Activated CD4-positive, alpha-beta T cell treated with anti-CD3 and anti-CD28 coated beads, Interleukin-2, amount 10 ng/mL, durations not matched to agents 7 days and 5 days (primary cell): Measurements from ENCODE around the gene RIMBP2. TPM values are rescaled to one million over a fixed set of nuclear protein-coding genes. Genes with fewer than 3 reads are reported as not detected.
"Not testable (repeated sequence)": the region's sequence is repeated elsewhere in the genome, so short reads cannot be mapped to it uniquely, and the experiment has no call there.

Source experiments
- CTCF ChIA-PET: fragments of 350-600 bp; sonication (Branson Sonifier 250); formaldehyde crosslinking; loops from one replicate; lab custom pipeline; 2021; ENCODE audit warnings: antibody characterized with exemption; lab: Charles Lee
- POLR2A ChIA-PET: fragments of 350-600 bp; sonication (Branson Sonifier 250); formaldehyde crosslinking; loops from one replicate; lab custom pipeline; 2021; ENCODE audit warnings: antibody characterized with exemption; lab: Charles Lee
- DNase-seq: peaks from one replicate; pipeline ENCODE4 v3.0.0-alpha.2; 2020
- H3K27ac Mint-ChIP-seq: one replicate; pipeline ENCODE4 v1.8.0; 2021; ENCODE audit warnings: mild to moderate bottlenecking, moderate library complexity, mixed read lengths
- H3K27me3 Mint-ChIP-seq: one replicate; pipeline ENCODE4 v1.8.0; 2021; ENCODE audit warnings: mixed read lengths
- H3K36me3 Mint-ChIP-seq: one replicate; pipeline ENCODE4 v1.8.0; 2021; ENCODE audit warnings: low read depth, mixed read lengths
- H3K4me1 Mint-ChIP-seq: one replicate; pipeline ENCODE4 v1.8.0; 2021; ENCODE audit warnings: mixed read lengths
- H3K4me3 Mint-ChIP-seq: one replicate; pipeline ENCODE4 v1.8.0; 2021; ENCODE audit warnings: mild to moderate bottlenecking, moderate library complexity, mixed read lengths
- H3K9me3 Mint-ChIP-seq: one replicate; pipeline ENCODE4 v1.8.0; 2021; ENCODE audit warnings: mixed read lengths
- total RNA-seq, 2 experiments: library from RNA; stranded (reverse); gene quantifications; one replicate each; pipeline ENCODE4 v1.2.3, GENCODE V29; 2021

RIMBP2 gene
- not detected for total RNA-seq

DNA sequence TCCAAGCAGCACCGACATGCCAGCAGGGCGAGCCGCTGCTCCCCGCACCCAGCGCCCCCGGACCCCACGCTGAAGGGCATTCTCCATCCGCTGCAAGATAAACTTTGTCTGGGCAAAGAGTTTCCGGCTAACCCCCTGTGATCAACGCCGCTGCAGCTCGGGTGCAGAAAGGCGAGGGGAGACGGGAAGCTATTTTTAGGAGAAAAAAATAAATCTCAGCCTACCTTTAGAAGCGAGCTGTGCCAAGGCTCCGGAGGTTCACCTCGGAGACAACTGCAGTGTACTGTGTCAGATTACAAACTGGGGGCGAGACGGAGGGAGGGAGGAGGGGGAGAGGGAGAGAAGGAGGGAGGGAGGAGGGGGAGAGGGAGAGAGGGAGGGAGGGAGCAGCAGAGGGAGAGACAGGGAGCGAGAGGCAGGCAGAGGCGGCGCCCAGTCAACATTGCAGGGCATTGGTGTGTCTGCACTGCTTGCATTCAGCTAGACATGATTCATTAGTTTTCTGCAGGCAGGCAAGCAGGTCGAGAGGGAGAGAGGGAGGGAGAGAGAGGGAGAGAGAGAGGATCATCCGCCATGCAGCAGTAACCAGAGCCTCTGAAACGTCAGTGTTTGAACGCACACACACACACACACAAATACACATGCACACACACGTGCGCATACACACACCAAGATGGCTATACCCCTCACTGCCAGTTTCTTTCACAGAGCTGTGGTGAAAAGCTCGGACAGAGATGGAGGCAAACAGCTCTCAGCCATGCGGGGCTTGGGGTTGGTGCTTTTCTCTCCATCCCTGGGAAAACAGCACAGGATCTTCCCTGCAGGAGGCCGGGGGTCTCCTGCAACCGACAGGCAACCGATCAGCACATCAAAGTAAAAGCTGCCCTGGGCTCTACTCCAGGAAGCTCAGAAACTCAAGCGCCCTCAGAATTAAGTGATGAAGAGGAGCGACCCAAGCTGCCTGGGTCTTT, at the start of gene RIMBP2:
Gene RIMBP2, minus strand, starts transcription at position 302 of the 971 bp plus-strand sequence. CDS start 237,286 bp downstream, outside the sequence.
- H3K9me3 Mint-ChIP-seq: no peaks in the 10 kb centered on the region
- no peak for DNase-seq
- POLR2A ChIA-PET: no interaction called here
- peaks cover 2% of the 10 kb centered on the region for H3K4me1 Mint-ChIP-seq
- peaks cover 46% of the 10 kb centered on the region for H3K27me3 Mint-ChIP-seq
- H3K36me3 Mint-ChIP-seq: no peaks in the 10 kb centered on the region
- H3K4me3 Mint-ChIP-seq: peak within 1 kb of the TSS; percentile 34
- CTCF ChIA-PET: no interaction called here
- no peak within 1 kb of the TSS for H3K27ac Mint-ChIP-seq

- H3K4me3 Mint-ChIP-seq: no peak overlapping the region
- peaks cover 2% of the 10 kb centered on the region for H3K27me3 Mint-ChIP-seq
- peaks cover 11% of the 10 kb centered on the region for H3K4me1 Mint-ChIP-seq
- no peaks in the 10 kb centered on the region for H3K9me3 Mint-ChIP-seq
- DNase-seq: peak; percentile 47
- H3K27ac Mint-ChIP-seq: no peak overlapping the region
- ChIA-PET POLR2A (no interaction called here), CTCF (no interaction called here)
- H3K36me3 Mint-ChIP-seq: no peaks in the 10 kb centered on the region
These were observed 49.1 kb upstream of the RIMBP2 start for GRCh38 chr12:130765186-130765659.

DNA sequence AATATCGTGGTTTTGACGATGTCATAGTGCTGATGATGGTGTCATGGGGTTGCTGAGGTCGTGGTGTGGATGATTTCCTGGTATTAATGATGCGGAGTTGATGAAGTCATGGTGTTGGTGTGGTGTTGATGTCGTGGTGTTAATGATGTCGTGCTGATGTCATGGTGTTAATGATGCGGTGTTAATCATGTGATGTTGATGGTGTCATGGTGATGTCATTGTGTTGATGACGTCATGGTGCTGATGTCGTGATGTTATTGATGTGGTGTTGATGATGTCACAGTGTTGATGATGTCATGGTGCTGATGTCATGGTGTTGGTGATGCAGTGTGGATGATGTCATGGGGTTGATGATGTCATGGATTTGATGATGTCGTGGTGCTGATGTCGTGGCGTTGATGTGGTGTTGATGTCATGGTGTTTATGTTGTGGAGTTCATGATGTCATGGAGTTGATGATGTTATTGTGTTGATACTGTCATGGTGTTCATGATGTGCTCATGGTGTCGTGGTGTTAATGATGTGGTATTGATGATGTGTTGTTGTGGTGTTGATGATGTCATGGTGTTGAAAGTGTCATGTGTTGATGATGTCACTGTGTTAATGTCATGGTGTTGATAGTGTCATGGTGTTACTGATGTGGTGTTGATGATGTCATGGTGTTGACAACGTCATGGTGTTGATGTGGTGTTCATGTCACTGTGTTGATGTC, 48.5 kb upstream of the RIMBP2 start:
- no peak overlapping the region for H3K4me3 Mint-ChIP-seq
- DNase-seq: peak; percentile 70
- no peaks in the 10 kb centered on the region for H3K36me3 Mint-ChIP-seq
- H3K27ac Mint-ChIP-seq: no peak overlapping the region
- peaks cover 2% of the 10 kb centered on the region for H3K27me3 Mint-ChIP-seq
- H3K4me1 Mint-ChIP-seq: peaks cover 11% of the 10 kb centered on the region
- no peaks in the 10 kb centered on the region for H3K9me3 Mint-ChIP-seq
- ChIA-PET CTCF (no interaction called here), POLR2A (no interaction called here)

DNA sequence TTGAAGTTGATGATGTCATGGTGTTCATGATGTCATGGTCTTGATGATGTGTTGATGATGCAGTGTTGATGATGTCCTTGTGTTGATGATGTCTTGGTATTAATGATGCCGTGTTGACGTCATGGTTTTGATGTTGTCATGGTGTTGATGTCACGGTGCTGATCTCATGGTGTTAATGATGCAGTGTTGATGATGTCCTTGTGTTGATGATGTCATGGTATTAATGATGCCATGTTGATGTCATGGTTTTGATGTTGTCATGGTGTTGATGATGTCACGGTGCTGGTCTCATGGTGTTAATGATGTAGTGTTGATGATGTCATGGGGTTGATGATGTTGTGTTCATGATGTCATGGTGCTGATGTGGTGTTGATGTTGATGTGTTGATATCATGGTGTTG, 48.0 kb upstream of the RIMBP2 start:
- H3K36me3 Mint-ChIP-seq: no peaks in the 10 kb centered on the region
- H3K4me3 Mint-ChIP-seq: no peak overlapping the region
- H3K27ac Mint-ChIP-seq: no peak overlapping the region
- peak; percentile 29 for DNase-seq
- H3K4me1 Mint-ChIP-seq: peaks cover 11% of the 10 kb centered on the region
- ChIA-PET POLR2A (no interaction called here), CTCF (no interaction called here)
- peaks cover 2% of the 10 kb centered on the region for H3K27me3 Mint-ChIP-seq
- H3K9me3 Mint-ChIP-seq: no peaks in the 10 kb centered on the region

DNA sequence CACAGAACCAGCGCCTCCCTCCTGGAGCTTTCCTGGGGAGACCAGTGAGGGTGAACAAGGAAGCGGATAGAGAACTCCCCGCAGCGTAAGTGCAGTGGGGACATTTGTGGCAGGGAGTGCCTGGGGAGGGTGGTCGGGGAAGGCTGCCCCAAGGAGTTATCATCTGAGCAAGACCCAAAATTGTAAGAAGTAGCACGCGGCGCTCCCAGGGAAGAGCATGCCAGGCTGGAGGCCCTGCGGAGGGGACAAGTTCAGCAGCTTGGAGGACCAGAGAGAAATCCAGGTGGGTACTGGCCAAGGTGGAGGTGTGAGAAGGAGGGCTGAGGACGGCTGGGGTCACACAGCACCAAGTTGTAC, 46.2 kb upstream of the RIMBP2 start:
- H3K27ac Mint-ChIP-seq: peak overlapping the region; percentile 41
- H3K4me3 Mint-ChIP-seq: no peak overlapping the region
- POLR2A ChIA-PET: no interaction called here
- no peaks in the 10 kb centered on the region for H3K36me3 Mint-ChIP-seq
- DNase-seq: no peak
- peaks cover 11% of the 10 kb centered on the region for H3K4me1 Mint-ChIP-seq
- H3K27me3 Mint-ChIP-seq: peaks cover 2% of the 10 kb centered on the region
- H3K9me3 Mint-ChIP-seq: no peaks in the 10 kb centered on the region
- CTCF ChIA-PET: interaction anchor here (0.5 kb wide), 1 partner anchor 115 kb away, joined by 3 read pairs; no protein-coding TSS in a partner anchor

GRCh38 chr12:130761537-130762318, 45.6 kb upstream of the RIMBP2 start:
- POLR2A ChIA-PET: no interaction called here
- no peaks in the 10 kb centered on the region for H3K36me3 Mint-ChIP-seq
- H3K4me1 Mint-ChIP-seq: peaks cover 11% of the 10 kb centered on the region
- no peaks in the 10 kb centered on the region for H3K9me3 Mint-ChIP-seq
- peaks cover 2% of the 10 kb centered on the region for H3K27me3 Mint-ChIP-seq
- peak overlapping the region; percentile 33 for H3K4me3 Mint-ChIP-seq
- peak overlapping the region; percentile 41 for H3K27ac Mint-ChIP-seq
- peak; percentile 61 for DNase-seq
- CTCF ChIA-PET: interaction anchor here (0.5 to 0.6 kb wide), 2 partner anchors 42 to 115 kb away, joined by 3 read pairs; no protein-coding TSS in a partner anchor

- ChIA-PET POLR2A (no interaction called here), CTCF (no interaction called here)
- peaks cover 5% of the 10 kb centered on the region for H3K36me3 Mint-ChIP-seq
- no peak overlapping the region for H3K4me3 Mint-ChIP-seq
- peaks cover 7% of the 10 kb centered on the region for H3K4me1 Mint-ChIP-seq
- H3K9me3 Mint-ChIP-seq: peaks cover 6% of the 10 kb centered on the region
- H3K27ac Mint-ChIP-seq: peak overlapping the region; percentile 81
- no peaks in the 10 kb centered on the region for H3K27me3 Mint-ChIP-seq
- DNase-seq: no peak
These were observed 38.3 kb upstream of the RIMBP2 start for GRCh38 chr12:130754234-130754901.

- CTCF ChIA-PET: no interaction called here
- H3K4me1 Mint-ChIP-seq: peaks cover 10% of the 10 kb centered on the region
These were observed 36.7 kb upstream of the RIMBP2 start for GRCh38 chr12:130752692-130753230.

GRCh38 chr12:130752037-130752436, 35.9 kb upstream of the RIMBP2 start:
- H3K36me3 Mint-ChIP-seq, POLR2A ChIA-PET, H3K4me3 Mint-ChIP-seq, CTCF ChIA-PET, DNase-seq, H3K27ac Mint-ChIP-seq, H3K27me3 Mint-ChIP-seq, H3K9me3 Mint-ChIP-seq: not testable (repeated sequence)
- peaks cover 11% of the 10 kb centered on the region for H3K4me1 Mint-ChIP-seq

More at GRCh38 chr12:130752692-130753230, 36.7 kb upstream of the RIMBP2 start:
- DNase-seq: no peak
- H3K9me3 Mint-ChIP-seq: peaks cover 6% of the 10 kb centered on the region
- peaks cover 2% of the 10 kb centered on the region for H3K27me3 Mint-ChIP-seq
- H3K4me3 Mint-ChIP-seq: no peak overlapping the region
- H3K27ac Mint-ChIP-seq: no peak overlapping the region
- H3K36me3 Mint-ChIP-seq: peaks cover 5% of the 10 kb centered on the region
- POLR2A ChIA-PET: no interaction called here

- peaks cover 4% of the 10 kb centered on the region for H3K4me1 Mint-ChIP-seq
- peaks cover under 1% of the 10 kb centered on the region for H3K9me3 Mint-ChIP-seq
- ChIA-PET CTCF (interaction anchor here (0.5 to 1.2 kb wide), 3 partner anchors 255 to 701 kb away, joined by 3 to 4 read pairs (median 3); no protein-coding TSS in a partner anchor), POLR2A (no interaction called here)
- H3K27ac Mint-ChIP-seq: no peak overlapping the region
- peaks cover 2% of the 10 kb centered on the region for H3K27me3 Mint-ChIP-seq
- no peaks in the 10 kb centered on the region for H3K36me3 Mint-ChIP-seq
- no peak overlapping the region for H3K4me3 Mint-ChIP-seq
- DNase-seq: no peak
These were observed 32.7 kb upstream of the RIMBP2 start for GRCh38 chr12:130748786-130749185.

- CTCF ChIA-PET: interaction anchor here (0.5 to 1.2 kb wide), 6 partner anchors 9 to 1275 kb away, joined by 3 to 4 read pairs (median 3); no protein-coding TSS in a partner anchor
- Mint-ChIP-seq H3K27me3 (peaks cover 2% of the 10 kb centered on the region), H3K4me1 (peaks cover 4% of the 10 kb centered on the region), H3K9me3 (peaks cover 2% of the 10 kb centered on the region), H3K27ac (no peak overlapping the region), H3K4me3 (no peak overlapping the region), H3K36me3 (no peaks in the 10 kb centered on the region)
- peak; percentile 78 for DNase-seq
- POLR2A ChIA-PET: no interaction called here
These were observed 32.0 kb upstream of the RIMBP2 start for GRCh38 chr12:130747867-130748740.
